ENCODE data around the gene DCDC2C. TPM values are rescaled to one million over a fixed set of nuclear protein-coding genes. Genes with fewer than 3 reads are reported as not detected.

The DCDC2C gene
- total and polyA plus RNA-seq, 2 of the 4 experiments (the other 2 are of a cell fraction): not detected

GRCh38 chr2:3752376-3752775 is 49.0 kb downstream of the DCDC2C start:
- H3K9me1 ChIP-seq (ENCODE audit: insufficient read depth, low read length): no peaks in the 10 kb centered on the region; the same call in 1 of the 2 replicates
- H3K36me3 ChIP-seq (ENCODE audit: control insufficient read depth, insufficient read depth, low read length): no peaks in the 10 kb centered on the region
- DNase-seq (no peak), ATAC-seq (ENCODE audit: low read depth) (no peak)
- H3K23ac ChIP-seq (ENCODE audit: low read depth, low read length): no peak overlapping the region
- no peak overlapping the region for H2AFZ ChIP-seq (replicated peaks; ENCODE audit: low read length, poor library complexity)
- H3K18ac ChIP-seq (ENCODE audit: low read depth, low read length): no peak overlapping the region
- WGBS, 2 experiments (ENCODE audit: extremely low coverage in 2 of 2, insufficient read length in 1 of 2): 93% methylated on average over 6 of the region's 6 CpGs; no CpG with 5 or more reads in 1 of the 2 experiments
- in situ Hi-C loops (cut with MboI; ENCODE audit: low sequenced_read_pairs) (no loop called here), dilution Hi-C loops (cut with HindIII; ENCODE audit: low sequenced_read_pairs, unreplicated experiment) (no loop called here), intact Hi-C loops (cut with micrococcal nuclease) (no loop called here)
- no peak overlapping the region for H3K4me2 ChIP-seq (ENCODE audit: low read depth, low read length)
- H3K14ac ChIP-seq (replicated peaks; ENCODE audit: low read depth, low read length): no peak overlapping the region
- H2BK120ac ChIP-seq (ENCODE audit: low read depth, low read length): no peak overlapping the region
- CTCF ChIA-PET: no interaction called here
- no peaks in the 10 kb centered on the region for H3K9me3 ChIP-seq (ENCODE audit: control insufficient read depth, insufficient read depth, low read length)
- POLR2A ChIA-PET (ENCODE audit: unreplicated experiment): no interaction called here
- no peak overlapping the region for H3K56ac ChIP-seq (ENCODE audit: extremely low read depth, insufficient read depth, low read length)
- no peaks in the 10 kb centered on the region for H3K79me1 ChIP-seq (ENCODE audit: low read depth in 1 of 2, low read length in 2 of 2)
- no peak overlapping the region for H2BK5ac ChIP-seq (ENCODE audit: low read depth, low read length, poor library complexity, severe bottlenecking)
- no peaks in the 10 kb centered on the region for H4K20me1 ChIP-seq (ENCODE audit: insufficient read depth, low read length)
- H3K27me3 ChIP-seq (ENCODE audit: control insufficient read depth, insufficient read depth, low read length): no peaks in the 10 kb centered on the region; the same call in 1 of the 2 replicates
- H3K4ac ChIP-seq (ENCODE audit: low read depth, low read length): no peak overlapping the region
- no peak overlapping the region for H2AK5ac ChIP-seq (ENCODE audit: low read depth, low read length)
- no peak overlapping the region for H3K9ac ChIP-seq (ENCODE audit: low read depth, low read length)
- no peak overlapping the region for H2AK9ac ChIP-seq (replicated peaks; ENCODE audit: low read depth, low read length, poor library complexity)
- no peak overlapping the region for H3K4me3 ChIP-seq (ENCODE audit: insufficient read depth, low read depth, low read length)
- no peak overlapping the region for H2BK20ac ChIP-seq (ENCODE audit: low read depth, low read length)
- H4K8ac ChIP-seq (ENCODE audit: low read depth in 2 of 2, low read length in 2 of 2): no peak overlapping the region
- peaks cover 2% of the 10 kb centered on the region; the same call in 1 of the 2 replicates for H3K4me1 ChIP-seq (ENCODE audit: control insufficient read depth, insufficient read depth, low read length)
- no peak for TF ChIP-seq RAD21 (IDR thresholded peaks at IDR 0.05; ENCODE audit: low read length)
- no peak for TF ChIP-seq BHLHE40 (IDR thresholded peaks at IDR 0.05; ENCODE audit: low read depth, low read length)
- no peak for TF ChIP-seq USF2 (IDR thresholded peaks at IDR 0.05; ENCODE audit: low read depth, low read length)
- TF ChIP-seq CHD1 (IDR thresholded peaks at IDR 0.05; ENCODE audit: low read depth, low read length): no peak
- H3K27ac ChIP-seq (ENCODE audit: insufficient read depth, low read length): no peak overlapping the region
- no peak overlapping the region for H4K5ac ChIP-seq (ENCODE audit: low read depth, low read length)
- H2BK15ac ChIP-seq (ENCODE audit: low read depth, low read length): no peak overlapping the region
- no peak overlapping the region for H4K91ac ChIP-seq (ENCODE audit: insufficient read depth, low read depth, low read length)
- BruUV-seq (replicated peaks): no TSS peak
